Measurements from ENCODE around the gene EGFR.

EGFR gene

GRCh38 chr7:55065511-55066229, 46.9 kb downstream of the EGFR start:
- DNase-seq: no peak

DNA sequence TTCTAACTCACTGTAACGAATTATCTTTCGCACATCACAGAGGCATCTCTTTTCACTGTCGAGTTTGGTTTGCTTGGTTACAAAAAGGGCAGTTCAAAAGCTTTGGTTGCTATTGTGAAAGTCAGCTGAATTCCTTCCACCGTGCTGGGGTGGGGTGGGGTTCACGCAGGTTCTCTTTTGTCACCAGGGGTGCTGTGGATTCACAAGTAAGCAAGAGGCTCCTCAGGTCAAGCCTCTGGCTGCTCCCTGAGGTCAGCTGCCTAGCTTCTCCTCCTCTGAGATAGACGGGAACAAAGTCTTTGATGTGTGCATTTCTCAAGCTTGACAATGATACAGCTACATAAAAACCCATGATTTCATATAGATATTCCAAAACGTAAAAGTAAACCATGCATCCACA, 47.7 kb downstream of the EGFR start:
- DNase-seq: no peak

- DNase-seq: no peak
Observed at GRCh38 chr7:55066938-55067337, 48.1 kb downstream of the EGFR start.

DNA sequence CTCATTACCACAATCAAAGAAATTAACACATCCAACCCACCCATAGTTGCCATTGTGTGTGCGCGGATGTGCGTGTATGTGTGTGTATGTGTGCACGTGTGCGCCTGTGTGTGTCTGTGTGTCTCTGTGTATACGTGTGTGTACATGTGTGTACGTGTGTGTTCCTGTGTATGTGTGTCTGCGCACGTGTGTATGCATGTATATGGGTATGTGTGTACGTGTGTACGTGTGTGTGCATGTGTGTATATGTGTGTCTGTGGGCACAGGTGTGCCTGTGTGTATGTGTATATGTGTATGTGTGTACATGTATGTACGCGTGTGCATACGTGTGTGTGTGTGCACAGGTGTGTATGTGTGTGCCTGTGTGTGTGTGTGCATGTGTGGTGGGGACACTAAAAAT, 48.9 kb downstream of the EGFR start:
- no peak for DNase-seq

DNA sequence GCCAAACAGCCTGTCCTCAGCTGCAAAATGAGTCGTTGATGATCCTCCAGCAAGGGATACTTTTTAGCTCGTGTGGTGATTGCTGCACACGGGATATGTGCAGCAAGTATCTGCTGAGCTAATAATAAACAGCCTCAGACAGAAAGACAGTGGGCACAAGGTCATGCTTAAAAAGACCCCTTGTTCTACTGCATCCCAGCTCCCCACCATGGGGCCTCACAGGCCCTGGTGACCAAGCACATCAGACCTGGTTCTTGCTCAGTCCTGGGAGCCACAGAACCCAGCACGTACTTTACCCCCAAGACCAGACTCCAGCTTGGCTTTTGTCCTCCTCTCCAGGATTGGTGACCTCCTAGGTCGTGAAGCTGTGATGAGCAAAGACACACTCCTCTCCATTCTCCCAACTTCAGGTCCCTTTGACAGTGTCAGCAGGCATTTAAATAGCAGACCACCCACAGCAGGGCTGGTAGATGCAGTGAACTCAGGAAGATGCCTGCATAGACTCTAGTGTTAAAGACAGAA, 50.5 kb downstream of the EGFR start:
- no peak for DNase-seq

GRCh38 chr7:55070271-55070743, 51.5 kb downstream of the EGFR start:
- no peak for DNase-seq

- no peak for DNase-seq
Observed at GRCh38 chr7:55070854-55071253, 52.0 kb downstream of the EGFR start.

DNA sequence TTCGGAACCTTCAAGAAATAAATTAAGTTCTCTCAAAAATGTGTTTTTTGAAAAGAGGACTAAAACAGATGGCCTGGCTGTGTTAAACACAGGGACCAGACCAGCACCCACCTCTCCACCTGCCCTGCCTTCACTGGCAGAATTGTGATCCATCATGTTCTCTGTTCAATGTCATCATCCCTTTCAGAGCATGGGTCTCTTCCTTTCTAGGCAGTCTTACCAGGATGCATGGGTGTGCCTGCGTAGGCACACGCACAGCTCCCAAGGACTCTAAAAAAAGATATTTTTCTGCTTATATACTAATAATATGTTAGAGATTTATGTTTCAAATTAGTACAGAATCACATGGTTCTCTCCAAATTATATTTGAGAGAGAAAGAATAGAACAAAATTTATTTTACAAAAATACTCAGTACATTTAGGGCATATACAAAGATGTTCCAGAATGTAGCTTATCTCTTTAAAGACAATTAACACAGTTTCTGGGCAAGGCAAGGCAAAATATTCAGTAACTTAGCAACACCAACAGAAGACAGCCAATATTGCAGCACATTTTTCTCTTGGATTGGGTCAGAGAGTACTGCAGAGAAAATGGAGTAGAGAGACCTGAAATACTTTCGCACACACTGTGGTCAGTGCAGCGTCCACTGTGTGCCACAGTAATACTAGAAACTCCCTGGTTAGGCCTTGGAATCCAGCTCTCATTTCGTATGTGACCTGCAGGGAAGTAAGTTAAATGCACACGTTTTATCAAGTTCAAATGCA, 52.8 kb downstream of the EGFR start:
- no peak for DNase-seq

DNA sequence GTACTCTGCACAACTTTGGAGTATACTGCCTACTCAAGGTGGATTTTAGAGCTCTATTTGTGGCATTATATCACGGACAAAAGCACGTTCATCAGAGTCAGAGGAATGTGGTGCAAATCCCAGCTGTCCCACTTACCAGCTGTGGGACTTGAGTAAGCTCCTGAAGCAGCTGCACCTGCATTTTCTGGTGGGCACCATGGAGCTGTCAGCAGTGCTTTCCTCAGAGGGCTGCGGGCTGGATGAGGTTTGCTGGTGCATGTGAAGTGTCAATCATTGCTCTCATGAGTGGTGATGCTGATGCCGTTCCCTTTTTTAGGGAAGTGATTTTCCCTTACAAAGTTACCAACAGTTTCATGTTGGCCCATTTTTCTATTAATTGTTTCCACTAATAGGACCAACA, 53.4 kb downstream of the EGFR start:
- no peak for DNase-seq

DNA sequence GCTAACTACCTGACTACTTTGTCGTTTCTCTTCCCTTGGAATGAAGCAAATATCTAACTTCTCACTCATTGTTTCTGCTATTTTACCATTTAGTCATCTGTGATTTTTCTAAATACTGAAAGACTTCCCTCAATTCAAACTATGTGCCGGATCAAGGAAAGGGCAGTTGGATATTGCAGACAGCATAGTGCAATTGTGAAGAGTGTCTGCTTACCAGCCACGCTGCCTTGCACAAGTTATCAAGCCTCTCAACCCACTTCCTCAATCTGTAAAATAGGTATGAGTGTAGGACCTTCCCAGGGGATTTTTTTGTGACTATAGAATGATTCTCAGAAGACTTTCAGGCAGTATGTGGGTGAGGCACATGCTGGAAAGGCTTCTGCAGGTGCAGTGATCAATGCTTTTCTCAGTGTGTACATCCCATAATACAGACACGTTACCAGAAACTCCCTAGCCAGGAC, 54.3 kb downstream of the EGFR start:
- DNase-seq: no peak

- DNase-seq: no peak
Observed at GRCh38 chr7:55073976-55074528, 55.2 kb downstream of the EGFR start.

- no peak for DNase-seq
Observed at GRCh38 chr7:55075464-55076021, 56.7 kb downstream of the EGFR start.

DNA sequence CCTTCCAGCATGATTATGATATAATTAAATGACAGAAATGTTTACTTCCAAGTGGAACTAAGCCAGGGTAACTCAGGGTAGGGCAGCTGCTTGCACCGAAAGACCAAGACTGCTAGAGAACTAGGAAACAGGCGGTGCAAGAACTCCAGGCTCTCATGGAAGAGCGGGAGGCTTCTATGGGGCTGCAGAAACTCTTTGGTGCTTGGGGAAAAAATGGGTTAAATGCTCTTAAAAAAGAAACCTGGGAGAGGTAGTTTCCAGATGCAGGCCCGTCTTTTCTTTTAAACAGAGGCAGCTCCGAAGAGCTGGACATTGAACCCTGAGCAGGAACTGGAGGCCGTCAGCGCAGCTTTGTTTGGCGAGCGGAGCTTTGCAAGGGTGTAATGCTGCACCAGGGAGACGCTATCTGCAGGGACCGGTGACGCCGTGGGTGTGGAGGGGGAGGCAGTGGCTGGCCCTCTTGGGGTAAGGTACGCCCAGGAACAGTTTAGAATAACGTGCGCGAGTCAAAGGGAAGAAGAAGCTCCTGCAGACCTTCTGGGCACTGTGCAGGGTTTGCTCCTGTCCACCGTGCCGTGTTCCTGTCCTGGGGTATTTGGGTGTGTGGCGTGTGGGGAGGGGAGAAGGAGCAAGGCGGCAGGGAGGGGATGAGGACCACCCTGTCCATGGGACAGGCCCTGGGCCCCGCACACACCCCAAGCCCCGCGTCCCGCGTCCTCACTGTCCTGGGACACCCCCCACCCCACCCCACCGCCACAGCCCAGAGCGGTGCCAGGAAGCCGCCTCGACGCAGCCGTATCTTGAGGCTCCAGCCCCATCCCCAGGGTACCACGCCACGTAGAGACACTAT, 59.0 kb downstream of the EGFR start:
- no peak for DNase-seq

- no peak for DNase-seq
Observed at GRCh38 chr7:55078465-55079372, 59.9 kb downstream of the EGFR start.

GRCh38 chr7:55080000-55080623, 61.3 kb downstream of the EGFR start:
- no peak for DNase-seq

GRCh38 chr7:55081068-55081467, 62.3 kb downstream of the EGFR start:
- DNase-seq: no peak

DNA sequence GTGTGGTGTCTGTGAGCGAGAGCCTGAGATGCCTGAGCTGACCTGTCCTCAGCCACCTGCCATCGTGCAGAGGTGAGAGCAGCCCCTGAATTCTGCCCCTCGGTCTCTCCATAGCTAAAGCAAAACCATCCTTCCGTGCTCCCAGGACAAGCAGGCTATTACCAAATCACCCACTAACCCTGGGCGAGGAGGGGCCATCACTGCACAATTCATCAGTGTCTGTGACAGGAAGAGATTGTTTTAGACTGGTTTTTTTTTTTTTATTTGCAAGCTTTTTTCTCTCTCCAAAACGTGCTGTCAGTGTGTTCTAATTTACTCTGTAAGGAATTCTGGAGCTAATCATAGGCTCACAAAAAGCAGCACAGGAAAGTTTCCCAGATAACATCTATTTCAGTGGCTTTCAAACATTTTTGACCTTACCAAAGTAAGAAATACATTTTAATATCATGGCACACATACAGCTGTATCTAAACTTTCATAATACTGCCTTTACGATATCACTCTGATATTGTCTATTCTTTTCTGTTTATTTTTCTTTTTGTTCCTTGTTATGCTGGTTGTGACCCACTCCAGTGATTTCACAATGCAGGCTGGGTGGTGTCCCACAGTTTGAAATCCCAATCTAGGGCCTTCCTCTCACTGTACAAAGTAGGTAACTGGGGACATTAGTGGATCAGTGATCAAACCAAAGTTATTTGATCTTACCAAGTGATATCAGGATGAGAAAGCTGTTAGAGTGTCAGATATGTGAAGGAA, 62.8 kb downstream of the EGFR start:
- no peak for DNase-seq

DNA sequence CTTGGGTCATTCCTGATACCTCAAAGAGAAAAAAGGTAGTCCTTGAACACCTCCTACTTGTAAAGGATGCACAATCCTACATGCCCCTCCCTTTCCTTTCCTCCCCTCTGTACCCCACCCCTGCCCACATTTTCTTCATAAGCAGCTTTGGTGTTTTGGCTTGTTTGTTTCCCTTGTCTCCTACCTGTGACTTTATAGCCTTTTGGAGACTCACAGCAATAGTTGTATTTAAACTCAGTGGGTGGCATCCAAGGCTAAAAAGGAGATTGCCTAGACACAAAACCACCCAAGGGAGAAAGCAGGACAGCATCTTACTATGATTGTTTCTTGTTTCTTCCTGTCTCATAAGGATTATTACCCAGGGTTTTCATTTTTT, 63.4 kb downstream of the EGFR start:
- DNase-seq: no peak

- no peak for DNase-seq
Observed at GRCh38 chr7:55083206-55083605, 64.4 kb downstream of the EGFR start.

DNA sequence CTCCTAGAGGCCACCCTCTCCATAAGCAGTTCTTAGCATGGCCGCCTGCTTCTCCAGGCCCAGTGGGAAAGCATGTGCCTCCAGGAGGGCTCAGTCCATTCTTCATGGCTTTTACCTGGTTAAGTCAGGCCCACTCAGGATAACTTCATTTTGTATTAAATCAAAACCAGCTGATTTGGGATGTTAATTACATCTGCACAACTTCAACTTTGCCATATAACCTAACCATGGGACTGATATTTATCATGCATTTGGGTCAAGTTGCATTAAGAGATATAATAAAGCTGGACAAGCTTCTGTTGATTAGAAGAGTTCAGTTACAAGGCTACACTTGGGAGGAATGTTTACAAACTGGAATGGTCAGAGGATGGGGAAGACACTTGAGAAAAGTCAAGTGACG, 65.5 kb downstream of the EGFR start:
- DNase-seq: no peak

Measured in NCI-H2081 treated with DMSO at 0.1 percent for 48 hours (cell line).